Endodermal cell (in vitro differentiated cells): ENCODE measurements around the gene FBN2. TPM values are rescaled to one million over a fixed set of nuclear protein-coding genes. Genes with fewer than 3 reads are reported as not detected.

ENCODE experiments used
- DNase-seq: peaks from one replicate; pipeline ENCODE4 v3.0.0-alpha.2; 2017
- H3K27ac ChIP-seq: 2 replicates; pipeline ENCODE4 v1.5.1; 2013; ENCODE audit warnings: mild to moderate bottlenecking, low read depth, low read length, moderate library complexity
- H3K27me3 ChIP-seq: 2 replicates; pipeline ENCODE4 v1.6.1; 2013; ENCODE audit warnings: mild to moderate bottlenecking, low read length, moderate library complexity; ENCODE audit not compliant: insufficient read depth, control insufficient read depth, poor library complexity, severe bottlenecking
- H3K36me3 ChIP-seq: 2 replicates; pipeline ENCODE4 v1.7.0; 2013; ENCODE audit warnings: mild to moderate bottlenecking, low read length, moderate library complexity; ENCODE audit not compliant: control insufficient read depth, insufficient read depth
- H3K4me1 ChIP-seq: one replicate; pipeline ENCODE4 v1.7.0; 2013; ENCODE audit warnings: low read length; ENCODE audit not compliant: control insufficient read depth, insufficient read depth
- H3K4me3 ChIP-seq: 2 replicates; pipeline ENCODE4 v1.5.1; 2013; ENCODE audit warnings: mild to moderate bottlenecking, low read length, moderate library complexity
- H3K9ac ChIP-seq: 2 replicates; pipeline ENCODE4 v1.6.1; 2013; ENCODE audit warnings: mild to moderate bottlenecking, low read length, moderate library complexity; ENCODE audit not compliant: poor library complexity, severe bottlenecking; ENCODE audit errors: extremely low read depth
- H3K9me3 ChIP-seq: 2 replicates; pipeline ENCODE4 v1.6.1; 2013; ENCODE audit warnings: mild to moderate bottlenecking, low read length, moderate library complexity; ENCODE audit not compliant: control insufficient read depth
- H3K27ac Mint-ChIP-seq: 2 replicates; pipeline ENCODE4 v1.8.0; 2020; ENCODE audit warnings: mixed read lengths
- H3K27me3 Mint-ChIP-seq: 2 replicates; pipeline ENCODE4 v1.8.0; 2021; ENCODE audit warnings: mild to moderate bottlenecking, mixed read lengths; ENCODE audit not compliant: insufficient read depth
- H3K36me3 Mint-ChIP-seq: 2 replicates; pipeline ENCODE4 v1.8.0; 2020; ENCODE audit warnings: low read depth, mixed read lengths
- H3K4me1 Mint-ChIP-seq: 2 replicates; pipeline ENCODE4 v1.8.0; 2020; ENCODE audit warnings: mixed read lengths
- H3K4me3 Mint-ChIP-seq: 2 replicates; pipeline ENCODE4 v1.8.0; 2020; ENCODE audit warnings: mild to moderate bottlenecking, moderate library complexity, mixed read lengths
- H3K9me3 Mint-ChIP-seq: 2 replicates; pipeline ENCODE4 v1.8.0; 2020; ENCODE audit warnings: mild to moderate bottlenecking, mixed read lengths
- WGBS, 2 experiments: methylation state at CpG; one replicate each; pipeline versions ENCODE4 v1.1.5 to v1.1.7; 2013; ENCODE audit warnings: missing lambda C conversion rate in 2 of 2, mixed read lengths in 1 of 2; ENCODE audit not compliant: insufficient coverage in 1 of 2, insufficient read length in 1 of 2; 5-methylcytosine and 5-hydroxymethylcytosine counted together
- total RNA-seq, 2 donors: library from RNA; stranded (reverse); fragmentation: NEBNext Ultra II Directional in 1 of 2; extraction: Animal tissue kit (Norgen Biotek cat#: 25700) in 1 of 2; gene quantifications; 2 replicates in 1 of 2; 3 replicates in 1 of 2; pipeline ENCODE4 v1.2.1, GENCODE V29; 2021
- TF ChIP-seq, protein P1 (sequence below): fragments of 200-600 bp; sonication (generic); conservative IDR thresholded peaks from 2 replicates; pipeline ENCODE4 v1.5.0; 2021; ENCODE audit warnings: antibody characterized with exemption, mild to moderate bottlenecking

FBN2 gene
- total RNA-seq, 2 donors from 2014 or later: 131 to 212 TPM

DNA sequence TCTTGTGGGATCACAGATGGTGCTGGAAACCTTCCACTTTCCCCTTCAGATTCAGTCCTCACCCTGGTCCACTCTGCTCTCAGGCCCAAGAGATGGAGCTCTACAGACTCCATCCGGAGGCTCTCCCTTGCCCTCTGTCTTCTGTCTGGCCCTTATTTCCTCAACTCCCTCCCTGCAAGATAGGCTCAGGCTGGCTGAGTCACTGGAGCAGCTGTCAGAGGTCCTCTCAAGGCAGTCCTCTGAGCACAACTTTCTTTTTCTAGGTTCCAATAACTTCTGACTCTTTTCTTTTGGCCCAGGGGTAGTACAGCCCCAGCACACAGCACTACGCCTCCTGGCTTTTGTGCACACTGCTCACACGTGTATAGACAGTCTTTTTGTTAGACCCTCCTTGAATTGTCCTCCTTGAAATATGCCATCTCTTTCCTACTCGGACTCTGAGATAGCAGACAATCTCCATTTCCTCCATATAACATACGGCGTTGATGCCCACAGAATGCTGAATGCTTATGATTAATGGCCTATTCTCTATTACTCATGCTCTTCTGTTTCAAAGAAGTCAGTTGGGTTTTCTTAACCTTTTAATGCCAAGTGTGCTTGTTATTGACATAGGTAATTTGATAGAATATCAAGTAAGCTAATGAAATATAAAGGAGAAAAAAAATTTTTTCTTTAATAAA is 261.4 kb downstream of the FBN2 start:
- Mint-ChIP-seq H3K4me3 (no peak overlapping the region), H3K4me1 (no peaks in the 10 kb centered on the region), H3K9me3 (no peaks in the 10 kb centered on the region), H3K27me3 (no peaks in the 10 kb centered on the region), H3K36me3 (peaks cover 15% of the 10 kb centered on the region), H3K27ac (no peak overlapping the region)
- no peak overlapping the region for H3K4me3 ChIP-seq
- TF ChIP-seq, protein P1, sequence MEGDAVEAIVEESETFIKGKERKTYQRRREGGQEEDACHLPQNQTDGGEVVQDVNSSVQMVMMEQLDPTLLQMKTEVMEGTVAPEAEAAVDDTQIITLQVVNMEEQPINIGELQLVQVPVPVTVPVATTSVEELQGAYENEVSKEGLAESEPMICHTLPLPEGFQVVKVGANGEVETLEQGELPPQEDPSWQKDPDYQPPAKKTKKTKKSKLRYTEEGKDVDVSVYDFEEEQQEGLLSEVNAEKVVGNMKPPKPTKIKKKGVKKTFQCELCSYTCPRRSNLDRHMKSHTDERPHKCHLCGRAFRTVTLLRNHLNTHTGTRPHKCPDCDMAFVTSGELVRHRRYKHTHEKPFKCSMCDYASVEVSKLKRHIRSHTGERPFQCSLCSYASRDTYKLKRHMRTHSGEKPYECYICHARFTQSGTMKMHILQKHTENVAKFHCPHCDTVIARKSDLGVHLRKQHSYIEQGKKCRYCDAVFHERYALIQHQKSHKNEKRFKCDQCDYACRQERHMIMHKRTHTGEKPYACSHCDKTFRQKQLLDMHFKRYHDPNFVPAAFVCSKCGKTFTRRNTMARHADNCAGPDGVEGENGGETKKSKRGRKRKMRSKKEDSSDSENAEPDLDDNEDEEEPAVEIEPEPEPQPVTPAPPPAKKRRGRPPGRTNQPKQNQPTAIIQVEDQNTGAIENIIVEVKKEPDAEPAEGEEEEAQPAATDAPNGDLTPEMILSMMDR: no peak
- H3K36me3 ChIP-seq: peaks cover 40% of the 10 kb centered on the region
- 85 to 97% methylated on average over 6 of the region's 6 CpGs for WGBS, 2 experiments
- no peaks in the 10 kb centered on the region for H3K4me1 ChIP-seq
- H3K9me3 ChIP-seq: no peaks in the 10 kb centered on the region
- H3K27me3 ChIP-seq: no peaks in the 10 kb centered on the region
- H3K9ac ChIP-seq: no peak overlapping the region
- DNase-seq: no peak
- H3K27ac ChIP-seq: no peak overlapping the region

DNA sequence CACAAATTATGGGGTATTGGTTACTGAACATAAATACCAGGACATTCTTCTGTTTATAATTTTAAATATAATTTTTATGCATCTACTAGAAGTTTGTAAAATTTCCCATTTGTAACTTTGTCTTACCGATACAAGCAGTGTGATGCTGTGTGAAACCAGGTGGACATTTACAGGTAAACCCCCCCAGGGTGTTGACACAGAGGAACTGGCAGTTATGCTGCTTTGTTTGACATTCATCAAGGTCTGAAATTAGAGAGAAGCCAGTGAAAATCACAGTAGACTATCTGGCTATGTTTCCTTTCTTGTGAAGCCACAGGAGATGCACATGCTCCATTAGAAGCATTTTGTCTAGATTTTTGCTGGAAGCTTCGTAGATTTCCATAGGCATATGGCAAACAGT is 263.6 kb downstream of the FBN2 start:
- Mint-ChIP-seq H3K27ac (no peak overlapping the region), H3K36me3 (peaks cover 26% of the 10 kb centered on the region), H3K4me3 (no peak overlapping the region), H3K27me3 (no peaks in the 10 kb centered on the region), H3K4me1 (no peaks in the 10 kb centered on the region), H3K9me3 (no peaks in the 10 kb centered on the region)
- Histone ChIP-seq H3K36me3 (peaks cover 43% of the 10 kb centered on the region), H3K27ac (no peak overlapping the region), H3K9me3 (no peaks in the 10 kb centered on the region), H3K4me3 (no peak overlapping the region), H3K27me3 (no peaks in the 10 kb centered on the region), H3K4me1 (no peaks in the 10 kb centered on the region), H3K9ac (no peak overlapping the region)
- 96% methylated on average over 2 of the region's 2 CpGs; no CpG with 5 or more reads in 1 of the 2 experiments for WGBS, 2 experiments
- TF ChIP-seq, protein P1: no peak
- no peak for DNase-seq

DNA sequence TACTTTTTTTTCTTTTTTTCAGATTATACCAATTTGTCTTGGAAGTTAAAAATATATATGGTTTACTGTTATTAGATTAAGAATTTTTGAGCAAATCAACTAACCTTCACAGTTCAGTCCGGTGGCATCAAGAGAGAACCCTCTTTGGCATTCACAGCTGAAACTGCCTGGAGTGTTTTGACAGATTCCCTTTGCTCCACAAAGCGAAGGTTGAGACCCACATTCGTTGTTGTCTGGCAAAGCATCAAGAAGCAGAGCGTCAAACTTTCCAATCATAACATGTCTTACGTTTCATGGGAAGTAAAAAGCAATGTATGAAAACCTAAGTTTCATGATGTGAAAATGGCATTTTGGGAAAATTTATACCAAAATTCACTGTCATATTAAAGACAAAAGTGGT is 264.3 kb downstream of the FBN2 start:
- no peaks in the 10 kb centered on the region for H3K9me3 Mint-ChIP-seq
- no peak overlapping the region for H3K4me3 Mint-ChIP-seq
- H3K27me3 Mint-ChIP-seq: no peaks in the 10 kb centered on the region
- H3K27ac Mint-ChIP-seq: no peak overlapping the region
- WGBS, 2 experiments: 96 to 100% methylated on average over 1 to 5 of the region's 5 CpGs
- TF ChIP-seq, protein P1: no peak
- H3K27ac ChIP-seq: no peak overlapping the region
- H3K36me3 ChIP-seq: peaks cover 40% of the 10 kb centered on the region
- H3K4me1 ChIP-seq: no peaks in the 10 kb centered on the region
- H3K36me3 Mint-ChIP-seq: peaks cover 27% of the 10 kb centered on the region
- no peak overlapping the region for H3K4me3 ChIP-seq
- H3K27me3 ChIP-seq: no peaks in the 10 kb centered on the region
- DNase-seq: no peak
- no peaks in the 10 kb centered on the region for H3K9me3 ChIP-seq
- H3K9ac ChIP-seq: no peak overlapping the region
- no peaks in the 10 kb centered on the region for H3K4me1 Mint-ChIP-seq
